Activated T-cell treated with anti-CD3 and anti-CD28 coated beads, Interleukin-2, amount 50 U/mL, for 48 hours (primary cell): Measurements from ENCODE around the gene CDYL2.
"Not testable (repeated sequence)": the region's sequence is repeated elsewhere in the genome, so short reads cannot be mapped to it uniquely, and the experiment has no call there.

ENCODE experiments used
- DNase-seq, 2 experiments: peaks; one replicate each; pipeline ENCODE4 v3.0.0-alpha.2; 2020

Gene CDYL2

DNA sequence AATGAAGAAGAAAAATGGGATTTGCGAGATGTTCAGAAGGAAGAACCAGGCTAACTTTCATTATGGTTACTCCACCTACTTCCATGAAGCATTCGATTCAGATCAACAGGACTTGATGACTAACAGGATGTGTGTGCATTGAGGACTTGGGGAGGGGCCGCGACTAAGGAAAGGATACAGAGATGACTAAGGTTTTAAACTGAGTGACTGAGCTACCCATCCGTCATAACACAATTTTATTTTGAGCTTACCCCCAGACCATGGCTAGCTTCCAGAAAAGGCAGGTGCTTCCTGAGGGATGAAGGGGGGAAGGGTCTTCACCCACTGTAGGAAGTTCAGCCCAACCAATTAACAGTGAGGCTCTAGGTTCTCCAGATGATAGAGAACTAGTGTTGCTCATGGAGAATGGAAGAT lies 2.5 kb upstream of the CDYL2 start:
- DNase-seq: peak; percentile 73 to 75

DNA sequence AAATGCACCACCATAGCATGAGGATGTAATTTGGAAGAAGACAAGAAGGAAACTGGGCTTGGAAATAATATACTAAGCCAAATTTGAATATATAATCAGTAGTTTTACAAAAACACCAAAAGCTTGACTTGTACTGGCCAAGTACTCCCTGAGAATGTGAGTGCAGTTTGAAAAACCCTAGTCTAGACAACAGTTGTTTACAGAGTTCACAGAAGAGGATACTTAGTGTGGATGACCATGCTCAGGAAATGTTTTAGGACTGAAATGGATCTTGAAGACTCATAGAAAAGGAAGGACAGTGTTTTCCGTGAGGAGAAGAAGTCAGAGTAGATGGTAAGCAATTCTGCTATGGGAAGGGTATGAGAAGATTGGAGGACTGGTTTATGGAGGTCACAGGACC lies 1.9 kb upstream of the CDYL2 start:
- no peak for DNase-seq

DNA sequence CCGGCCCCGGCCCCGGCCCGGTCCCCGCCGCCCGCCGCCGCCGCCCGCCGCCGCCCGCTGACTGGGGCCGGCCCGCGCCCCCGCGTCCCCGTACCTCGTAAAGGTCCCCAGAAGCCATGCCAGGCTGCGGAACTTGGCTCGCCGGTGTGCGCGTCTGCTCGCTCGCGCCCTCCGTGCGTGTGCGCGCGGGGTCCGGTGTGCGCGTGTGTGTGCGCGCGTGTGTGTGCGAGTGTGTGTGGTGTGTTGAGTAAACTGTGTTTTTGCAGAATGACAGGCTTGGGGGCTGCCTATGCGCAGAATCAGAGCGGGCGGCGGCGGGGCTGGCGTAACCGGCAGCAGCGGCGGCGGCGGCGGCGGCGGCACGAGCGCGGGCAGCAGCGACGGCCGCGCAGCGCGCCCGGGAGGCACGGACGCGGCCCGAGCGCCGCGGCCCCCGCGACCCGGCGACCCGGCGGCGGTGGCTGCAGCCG lies 307 bp downstream of the CDYL2 start:
- peak; percentile 74 to 78 for DNase-seq

DNA sequence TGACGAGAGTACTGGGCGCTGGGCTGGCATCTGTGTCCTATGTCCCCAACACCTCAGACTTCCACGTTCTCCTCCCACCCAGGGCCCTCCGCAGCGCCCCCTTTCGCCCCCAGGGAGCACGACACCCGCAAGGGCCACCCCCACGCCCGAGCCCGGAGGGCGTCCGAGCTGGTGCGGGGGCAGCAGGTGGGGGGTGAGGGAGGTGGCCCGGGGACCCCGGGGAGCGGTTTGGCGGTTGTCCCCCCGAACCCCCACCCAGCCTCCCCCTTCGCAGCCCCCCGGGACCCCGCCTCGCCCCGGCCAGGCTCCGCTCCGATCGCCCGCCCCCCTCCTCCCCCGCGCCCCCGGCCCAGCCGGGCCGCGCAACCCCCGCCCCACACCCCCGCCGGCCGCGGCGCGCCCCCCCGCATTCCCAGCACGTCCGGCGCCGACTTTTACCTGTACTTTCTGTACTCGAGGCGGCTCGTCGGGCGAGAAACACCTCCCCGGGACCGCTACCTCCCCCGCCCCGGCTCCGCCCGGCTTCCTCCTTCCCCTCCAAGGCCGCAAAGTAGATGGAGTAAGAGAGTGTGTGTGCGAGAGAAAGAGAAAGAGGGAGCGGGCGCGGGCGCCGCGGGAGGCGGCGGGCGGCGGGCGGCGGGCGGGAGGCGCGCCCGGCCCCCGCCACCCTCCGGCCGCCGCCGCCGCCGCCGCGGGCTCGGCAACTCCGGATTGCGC lies 901 bp downstream of the CDYL2 start:
- peak; percentile 63 to 67 for DNase-seq

- peak; percentile 19 to 21 for DNase-seq
Observed at GRCh38 chr16:80802902-80803301, 1.5 kb downstream of the CDYL2 start.

DNA sequence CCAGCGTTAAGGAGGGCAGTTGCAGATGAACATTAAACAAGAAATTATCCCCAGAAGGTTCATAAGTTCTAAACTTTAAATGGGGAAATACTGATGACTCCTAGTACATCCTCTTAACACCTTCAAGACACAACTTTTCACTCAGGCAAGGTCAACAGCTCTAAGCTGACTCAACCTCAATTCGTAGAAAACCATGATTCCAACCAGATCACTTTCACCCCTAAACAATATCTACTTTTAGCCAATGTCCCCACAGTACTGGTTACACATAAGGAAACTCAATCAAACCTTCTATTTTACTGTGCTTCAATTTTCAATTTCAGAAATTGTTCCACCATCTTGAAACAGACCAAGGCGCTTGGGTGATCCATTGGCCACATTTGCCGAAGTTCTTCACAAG lies 2.3 kb downstream of the CDYL2 start:
- no peak for DNase-seq

DNA sequence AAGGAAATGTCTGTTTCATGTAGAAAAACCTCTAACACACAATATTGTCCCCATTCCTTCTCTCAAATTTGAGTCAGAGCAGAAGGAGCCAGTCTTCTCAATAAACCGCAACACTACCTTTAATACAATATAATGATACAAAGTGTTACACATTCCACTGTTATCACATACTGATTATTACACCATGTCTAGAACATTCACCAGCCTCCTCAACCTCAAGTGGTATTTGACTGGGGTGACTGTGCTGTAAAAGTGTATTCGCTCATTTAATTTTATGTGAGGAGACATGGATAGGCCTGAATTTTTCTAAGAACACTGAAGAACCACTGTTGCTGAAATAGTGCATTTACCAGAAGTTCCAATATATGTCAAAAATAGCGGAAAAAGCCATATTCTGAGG lies 10.3 kb downstream of the CDYL2 start:
- no peak for DNase-seq

DNA sequence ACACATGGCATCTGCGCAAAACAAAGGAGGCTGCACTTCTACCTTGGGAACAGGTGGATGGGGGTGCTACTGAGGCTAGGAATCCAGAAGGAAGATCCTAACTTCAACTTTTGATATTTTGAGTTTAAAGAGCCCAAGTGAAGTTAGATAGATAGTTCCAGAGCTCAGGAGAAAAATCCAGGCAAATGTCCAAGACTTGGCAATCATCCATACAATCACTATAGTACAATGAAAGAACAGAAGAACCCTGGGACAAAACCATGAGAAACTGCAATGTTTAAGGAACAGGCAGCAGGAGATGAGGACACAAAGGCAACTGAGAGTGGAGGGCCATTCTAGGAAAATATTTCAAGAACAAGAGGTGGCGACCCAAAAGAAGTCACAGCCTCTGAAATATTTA lies 12.4 kb downstream of the CDYL2 start:
- no peak for DNase-seq

GRCh38 chr16:80791411-80791810 lies 13.0 kb downstream of the CDYL2 start:
- no peak for DNase-seq

DNA sequence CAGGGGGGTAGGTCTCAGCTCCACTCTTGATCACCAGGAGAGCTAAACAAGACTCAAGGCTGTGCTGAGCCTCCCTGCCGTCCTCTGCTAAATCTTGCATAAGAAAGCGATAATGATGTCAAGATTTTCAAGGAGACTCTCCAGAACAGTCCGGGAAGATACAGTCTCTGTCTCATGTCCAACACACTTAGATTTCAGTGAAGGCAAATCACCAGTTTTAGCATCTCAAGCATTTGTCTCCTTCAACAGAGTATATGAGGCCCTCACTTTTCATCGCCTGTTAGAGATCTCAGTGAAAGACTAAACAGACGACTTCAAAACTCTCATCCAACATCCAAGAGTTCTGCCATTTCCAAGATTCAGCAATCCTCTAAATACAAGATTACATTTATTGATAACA lies 13.6 kb downstream of the CDYL2 start:
- DNase-seq: no peak

DNA sequence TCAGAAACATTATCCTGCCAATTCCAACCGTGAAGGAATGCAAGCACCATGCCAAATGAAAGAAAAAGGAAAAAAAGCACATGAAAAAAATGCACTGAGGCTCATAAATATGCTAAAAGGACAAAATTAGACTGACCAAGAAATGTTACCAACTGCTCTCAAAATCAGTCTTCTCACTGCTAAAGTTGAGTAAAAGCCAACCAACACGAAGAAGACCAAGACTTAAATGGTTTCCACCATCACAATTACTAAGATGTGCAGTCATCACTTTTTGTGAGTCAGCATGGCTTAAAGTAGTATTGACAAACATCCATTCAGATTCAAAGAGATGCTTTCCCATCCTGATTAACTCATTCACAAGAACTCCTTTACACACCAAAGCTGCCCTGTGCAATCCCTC lies 16.4 kb downstream of the CDYL2 start:
- no peak for DNase-seq

GRCh38 chr16:80786561-80786960 lies 17.8 kb downstream of the CDYL2 start:
- not testable (repeated sequence) for DNase-seq

DNA sequence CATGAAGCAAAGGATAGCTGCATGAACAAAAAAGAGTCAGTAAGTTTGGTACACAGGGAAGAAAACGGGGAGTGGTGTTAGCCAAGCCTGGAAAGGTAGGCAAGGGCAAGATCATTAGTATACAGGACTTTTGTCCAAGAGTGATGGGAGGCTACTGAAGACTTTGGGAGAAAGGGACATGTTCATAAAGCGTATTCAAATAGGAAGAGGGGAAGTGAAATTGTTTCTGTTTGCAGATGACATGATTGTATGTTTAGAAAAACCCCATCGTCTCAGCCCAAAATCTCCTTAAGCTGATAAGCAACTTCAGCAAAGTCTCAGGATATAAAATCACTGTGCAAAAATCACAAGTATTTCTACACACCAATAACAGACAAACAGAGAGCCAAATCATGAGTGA lies 19.4 kb downstream of the CDYL2 start:
- DNase-seq: no peak

GRCh38 chr16:80778703-80779102 lies 25.7 kb downstream of the CDYL2 start:
- DNase-seq: no peak

DNA sequence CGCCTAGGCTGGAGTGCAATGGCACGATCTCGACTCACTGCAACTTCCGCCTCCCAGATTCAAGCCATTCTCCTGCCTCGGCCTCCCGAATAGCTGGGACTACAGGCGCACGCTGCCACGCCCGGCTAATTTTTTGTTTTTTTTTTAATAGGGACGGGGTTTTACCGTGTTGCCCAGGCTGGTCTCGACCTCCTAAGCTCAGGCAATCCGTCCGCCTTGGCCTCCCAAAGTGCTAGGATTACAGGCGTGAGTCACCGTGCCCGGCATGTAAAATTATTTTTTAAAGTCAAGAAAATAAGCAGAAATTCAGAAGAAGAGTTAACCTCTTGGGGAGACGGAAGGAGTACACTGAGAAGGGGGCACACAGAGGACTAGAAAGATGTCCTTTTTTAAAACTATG lies 27.5 kb downstream of the CDYL2 start:
- no peak for DNase-seq

DNA sequence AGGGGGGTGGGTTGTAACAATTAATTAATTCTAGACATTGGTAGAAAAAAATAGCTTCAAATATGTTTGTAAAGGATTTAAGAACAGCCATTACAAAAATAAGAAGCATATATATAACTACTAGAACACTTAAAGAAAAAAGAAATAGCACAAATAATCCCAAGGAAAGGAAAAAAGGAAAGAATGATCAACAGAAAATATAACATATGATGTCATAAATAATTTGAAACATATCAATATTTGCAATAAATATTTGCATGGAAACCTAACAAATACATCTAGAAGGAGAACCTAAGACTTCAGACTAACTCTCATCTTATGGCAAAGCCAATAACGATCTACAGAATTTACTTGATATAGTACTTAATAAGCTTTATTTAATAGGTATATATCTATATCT lies 28.9 kb downstream of the CDYL2 start:
- DNase-seq: no peak

- DNase-seq: no peak
Observed at GRCh38 chr16:80766798-80767197, 37.6 kb downstream of the CDYL2 start.

DNA sequence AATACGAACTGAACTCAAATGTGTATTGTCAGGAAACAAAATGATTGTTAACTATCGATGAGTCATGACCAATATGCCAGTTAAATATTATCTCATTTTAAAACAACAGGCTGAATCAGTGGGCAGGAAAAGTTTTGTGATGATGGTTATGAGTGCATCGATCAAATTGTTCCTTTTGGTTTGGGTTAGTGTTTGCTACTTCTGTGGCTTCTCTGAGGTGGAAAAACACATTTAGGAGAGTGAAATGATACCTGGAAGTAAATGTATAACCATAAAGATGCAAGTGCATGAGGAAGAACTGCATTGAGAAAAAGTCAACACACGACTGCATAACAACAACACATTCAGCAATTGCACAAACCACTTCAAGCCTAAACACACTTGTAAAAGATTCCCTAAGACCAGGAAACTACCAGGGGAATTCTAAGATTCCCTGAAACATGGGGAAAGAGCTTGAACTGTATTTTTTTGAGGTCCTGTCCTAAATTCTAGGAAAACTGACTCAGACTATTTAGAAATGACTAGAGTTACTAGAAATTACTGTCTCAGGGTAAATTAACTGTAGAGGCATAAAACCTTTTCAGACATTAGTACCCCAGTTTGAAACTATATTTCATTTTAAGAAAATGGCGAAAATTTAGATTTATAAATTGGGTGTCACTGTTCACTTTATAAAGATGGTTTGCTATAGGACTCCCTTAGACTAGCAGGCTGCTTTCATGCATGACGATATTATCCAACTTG lies 44.8 kb downstream of the CDYL2 start:
- no peak for DNase-seq

DNA sequence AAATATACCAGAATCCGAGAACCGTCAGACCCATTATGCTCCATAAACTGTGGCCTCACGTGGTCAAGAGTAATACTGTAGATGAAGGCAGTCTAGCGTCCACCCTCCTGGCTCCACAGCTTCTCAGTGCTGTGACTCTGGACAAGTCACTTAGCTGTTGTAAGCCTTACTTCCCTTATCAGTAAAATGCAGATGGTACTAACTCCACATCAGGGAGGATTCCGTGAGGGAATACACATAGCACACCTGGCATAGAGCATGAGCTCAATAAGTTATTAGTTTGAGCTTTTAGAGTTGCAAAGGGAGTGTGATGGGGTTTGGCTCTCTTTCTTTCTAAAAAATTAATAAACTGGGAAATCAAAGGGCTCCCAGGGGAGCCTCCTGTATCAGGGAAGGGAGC lies 49.9 kb downstream of the CDYL2 start:
- DNase-seq: no peak

DNA sequence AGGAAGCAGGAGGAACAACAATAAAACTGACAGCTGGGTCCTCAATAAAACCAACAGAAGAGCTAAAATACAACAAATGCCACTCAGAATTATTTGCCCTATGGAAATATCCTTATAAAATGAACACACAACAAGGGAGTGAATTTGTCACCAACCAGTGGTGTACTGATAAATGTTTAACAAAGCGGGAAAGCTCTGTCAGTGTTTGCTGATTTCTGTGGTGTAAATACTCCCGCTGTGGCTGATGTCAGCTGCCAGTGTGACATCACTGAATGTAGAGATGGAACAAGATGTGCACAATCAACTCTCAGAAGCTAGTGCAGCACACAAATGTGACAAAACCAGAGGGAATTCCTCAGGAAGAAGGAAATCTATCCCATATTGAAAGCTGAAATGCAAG lies 51.9 kb downstream of the CDYL2 start:
- no peak for DNase-seq

DNA sequence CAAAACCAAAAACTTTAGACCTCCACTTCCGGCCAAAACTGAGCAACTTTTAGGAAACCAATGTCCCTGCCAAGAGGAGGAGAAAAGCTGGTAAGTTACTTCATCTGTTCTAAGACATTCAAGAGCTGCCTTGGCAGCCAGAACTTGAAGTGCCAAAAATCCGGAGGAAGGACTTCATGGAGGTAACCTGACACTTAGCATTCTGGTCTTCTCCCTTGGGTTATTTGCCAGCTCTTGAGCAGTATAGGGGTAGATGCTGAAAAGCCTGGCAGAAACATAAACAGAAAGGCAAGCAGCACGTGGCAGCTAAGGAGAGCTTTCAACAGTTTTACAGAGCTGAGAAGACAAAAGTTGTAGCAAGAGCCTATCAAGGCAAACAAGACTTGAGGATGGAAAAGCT lies 53.2 kb downstream of the CDYL2 start:
- no peak for DNase-seq

GRCh38 chr16:80746231-80746630 lies 58.2 kb downstream of the CDYL2 start:
- DNase-seq: no peak

- no peak for DNase-seq
Observed at GRCh38 chr16:80744856-80745255, 59.5 kb downstream of the CDYL2 start.

DNA sequence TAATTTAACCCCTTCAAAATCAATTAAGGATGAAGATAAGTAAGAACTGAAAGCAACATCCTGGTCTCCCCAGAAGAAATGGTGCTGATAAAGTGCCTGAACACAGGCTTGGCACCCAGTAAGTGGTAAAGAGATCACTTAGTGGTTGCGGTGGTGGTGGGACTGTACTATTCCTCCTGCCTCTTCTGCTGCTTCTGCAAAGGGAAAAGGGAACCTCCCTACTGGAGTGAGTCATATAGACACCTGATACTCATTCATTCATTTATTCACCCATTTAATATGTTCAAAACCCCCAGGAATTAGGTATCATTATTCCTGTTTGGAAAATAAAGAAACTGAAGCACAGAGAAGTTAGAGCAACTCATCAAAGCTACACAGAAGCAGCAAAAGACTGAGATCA lies 60.6 kb downstream of the CDYL2 start:
- no peak for DNase-seq

- DNase-seq: no peak
Observed at GRCh38 chr16:80743273-80743672, 61.1 kb downstream of the CDYL2 start.
